ENCODE measurements around the gene LRP8.
A peak's percentile ranks its signal among the peaks of the same experiment; 100 is the strongest.

LRP8 gene

GRCh38 chr1:53350853-53351767, 23.2 kb upstream of the LRP8 start:
- WGBS (ENCODE audit: extremely low coverage, insufficient coverage, insufficient read length): no CpG with 5 or more reads among the region's 8 CpGs
- Histone ChIP-seq H3K4ac (ENCODE audit: low read depth, low read length) (no peak overlapping the region), H3K27me3 (ENCODE audit: insufficient read depth, low read length) (no peaks in the 10 kb centered on the region), H4K8ac (ENCODE audit: low read depth, low read length) (no peak overlapping the region), H3K27ac (ENCODE audit: low read depth, low read length) (no peak overlapping the region), H3K4me3 (ENCODE audit: low read depth, low read length) (no peak overlapping the region), H3K79me2 (ENCODE audit: control insufficient read depth, insufficient read depth, low read length, poor library complexity) (no peaks in the 10 kb centered on the region), H4K12ac (ENCODE audit: low read depth, low read length) (peak overlapping the region; percentile 26), H2BK12ac (ENCODE audit: low read length) (no peak overlapping the region), H2AFZ (ENCODE audit: insufficient read depth, low read length, poor library complexity) (no peak overlapping the region), H3K9me3 (ENCODE audit: insufficient read depth, low read depth, low read length) (no peaks in the 10 kb centered on the region), H3K36me3 (ENCODE audit: control insufficient read depth in 1 of 2, insufficient read depth in 2 of 2, low read length in 2 of 2) (no peaks in the 10 kb centered on the region), H3K79me1 (ENCODE audit: low read length) (no peaks in the 10 kb centered on the region), H3K9ac (ENCODE audit: low read length) (no peak overlapping the region), H4K91ac (ENCODE audit: low read depth, low read length) (no peak overlapping the region), H2BK5ac (ENCODE audit: low read depth, low read length, poor library complexity) (no peak overlapping the region), H3K23ac (ENCODE audit: low read length) (no peak overlapping the region), H3K4me2 (ENCODE audit: low read length) (no peak overlapping the region), H3K4me1 (ENCODE audit: control insufficient read depth in 1 of 2, insufficient read depth in 2 of 2, low read length in 2 of 2) (no peaks in the 10 kb centered on the region), H2AK5ac (ENCODE audit: low read length) (no peak overlapping the region), H2BK120ac (ENCODE audit: insufficient read depth, low read length, poor library complexity) (no peak overlapping the region), H3K18ac (ENCODE audit: low read length) (no peak overlapping the region), H3K14ac (ENCODE audit: low read length) (no peak overlapping the region)
- no peak for DNase-seq

- H3K4ac ChIP-seq (ENCODE audit: low read depth, low read length): no peak overlapping the region
- H4K91ac ChIP-seq (ENCODE audit: low read depth, low read length): no peak overlapping the region
- no peak overlapping the region for H2BK12ac ChIP-seq (ENCODE audit: low read length)
- no peak overlapping the region for H3K14ac ChIP-seq (ENCODE audit: low read length)
- no peaks in the 10 kb centered on the region for H3K36me3 ChIP-seq (ENCODE audit: control insufficient read depth in 1 of 2, insufficient read depth in 2 of 2, low read length in 2 of 2)
- no peak overlapping the region for H2BK5ac ChIP-seq (ENCODE audit: low read depth, low read length, poor library complexity)
- no peak overlapping the region for H3K23ac ChIP-seq (ENCODE audit: low read length)
- no peak overlapping the region for H3K4me3 ChIP-seq (ENCODE audit: low read depth, low read length)
- WGBS (ENCODE audit: extremely low coverage, insufficient coverage, insufficient read length): no CpG with 5 or more reads among the region's 7 CpGs
- no peak overlapping the region for H2AFZ ChIP-seq (ENCODE audit: insufficient read depth, low read length, poor library complexity)
- H3K4me1 ChIP-seq (ENCODE audit: control insufficient read depth in 1 of 2, insufficient read depth in 2 of 2, low read length in 2 of 2): no peaks in the 10 kb centered on the region
- H3K27ac ChIP-seq (ENCODE audit: low read depth, low read length): no peak overlapping the region
- H3K9ac ChIP-seq (ENCODE audit: low read length): no peak overlapping the region
- H3K18ac ChIP-seq (ENCODE audit: low read length): no peak overlapping the region
- no peaks in the 10 kb centered on the region for H3K79me2 ChIP-seq (ENCODE audit: control insufficient read depth, insufficient read depth, low read length, poor library complexity)
- no peak overlapping the region for H3K4me2 ChIP-seq (ENCODE audit: low read length)
- H4K12ac ChIP-seq (ENCODE audit: low read depth, low read length): no peak overlapping the region
- DNase-seq: no peak
- no peaks in the 10 kb centered on the region for H3K79me1 ChIP-seq (ENCODE audit: low read length)
- no peak overlapping the region for H2AK5ac ChIP-seq (ENCODE audit: low read length)
- H4K8ac ChIP-seq (ENCODE audit: low read depth, low read length): no peak overlapping the region
- no peak overlapping the region for H2BK120ac ChIP-seq (ENCODE audit: insufficient read depth, low read length, poor library complexity)
- no peaks in the 10 kb centered on the region for H3K27me3 ChIP-seq (ENCODE audit: insufficient read depth, low read length)
- H3K9me3 ChIP-seq (ENCODE audit: insufficient read depth, low read depth, low read length): no peaks in the 10 kb centered on the region
Measured at GRCh38 chr1:53349968-53350852, 22.3 kb upstream of the LRP8 start.

DNA sequence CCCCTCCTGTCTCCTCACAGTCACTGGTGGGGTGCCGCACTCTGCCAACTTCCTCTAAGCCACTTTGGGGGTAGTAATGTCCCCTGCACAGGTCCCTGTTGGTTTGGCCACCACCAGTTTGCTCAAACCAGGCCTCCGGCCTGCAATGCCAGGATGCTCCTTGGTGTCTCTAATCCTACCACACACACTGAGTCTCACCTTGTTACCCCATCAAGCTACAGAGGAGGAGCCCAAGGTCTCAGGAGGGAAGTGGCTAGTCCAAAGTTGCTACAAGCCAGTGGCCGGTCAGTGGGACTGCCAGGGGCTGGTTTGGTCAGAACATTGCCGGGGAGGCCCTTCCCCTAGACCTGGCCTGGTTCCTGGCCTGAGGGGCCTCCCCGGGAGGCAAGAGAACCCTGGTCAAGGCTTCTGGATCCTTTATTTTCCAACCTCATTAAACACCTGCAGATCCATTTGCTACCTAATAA, 21.5 kb upstream of the LRP8 start:
- no peaks in the 10 kb centered on the region for H3K36me3 ChIP-seq (ENCODE audit: control insufficient read depth in 1 of 2, insufficient read depth in 2 of 2, low read length in 2 of 2)
- no peak overlapping the region for H4K8ac ChIP-seq (ENCODE audit: low read depth, low read length)
- H4K12ac ChIP-seq (ENCODE audit: low read depth, low read length): no peak overlapping the region
- H3K27me3 ChIP-seq (ENCODE audit: insufficient read depth, low read length): no peaks in the 10 kb centered on the region
- H3K4me1 ChIP-seq (ENCODE audit: control insufficient read depth in 1 of 2, insufficient read depth in 2 of 2, low read length in 2 of 2): peaks cover 0 to under 1% of the 10 kb centered on the region in 2 experiments
- no peak for DNase-seq
- no CpG with 5 or more reads among the region's 5 CpGs for WGBS (ENCODE audit: extremely low coverage, insufficient coverage, insufficient read length)
- no peak overlapping the region for H2AFZ ChIP-seq (ENCODE audit: insufficient read depth, low read length, poor library complexity)
- no peak overlapping the region for H2BK120ac ChIP-seq (ENCODE audit: insufficient read depth, low read length, poor library complexity)
- no peak overlapping the region for H3K4me3 ChIP-seq (ENCODE audit: low read depth, low read length)
- no peak overlapping the region for H3K9ac ChIP-seq (ENCODE audit: low read length)
- no peak overlapping the region for H2AK5ac ChIP-seq (ENCODE audit: low read length)
- no peaks in the 10 kb centered on the region for H3K79me2 ChIP-seq (ENCODE audit: control insufficient read depth, insufficient read depth, low read length, poor library complexity)
- H3K18ac ChIP-seq (ENCODE audit: low read length): no peak overlapping the region
- no peak overlapping the region for H3K27ac ChIP-seq (ENCODE audit: low read depth, low read length)
- H2BK12ac ChIP-seq (ENCODE audit: low read length): no peak overlapping the region
- H3K79me1 ChIP-seq (ENCODE audit: low read length): no peaks in the 10 kb centered on the region
- no peak overlapping the region for H3K14ac ChIP-seq (ENCODE audit: low read length)
- no peak overlapping the region for H3K4me2 ChIP-seq (ENCODE audit: low read length)
- H2BK5ac ChIP-seq (ENCODE audit: low read depth, low read length, poor library complexity): no peak overlapping the region
- no peak overlapping the region for H4K91ac ChIP-seq (ENCODE audit: low read depth, low read length)
- H3K4ac ChIP-seq (ENCODE audit: low read depth, low read length): no peak overlapping the region
- no peaks in the 10 kb centered on the region for H3K9me3 ChIP-seq (ENCODE audit: insufficient read depth, low read depth, low read length)
- no peak overlapping the region for H3K23ac ChIP-seq (ENCODE audit: low read length)

- Histone ChIP-seq H3K4me2 (ENCODE audit: low read length) (no peak overlapping the region), H2BK12ac (ENCODE audit: low read length) (no peak overlapping the region), H4K8ac (ENCODE audit: low read depth, low read length) (no peak overlapping the region), H3K36me3 (ENCODE audit: control insufficient read depth in 1 of 2, insufficient read depth in 2 of 2, low read length in 2 of 2) (no peaks in the 10 kb centered on the region), H2BK5ac (ENCODE audit: low read depth, low read length, poor library complexity) (no peak overlapping the region), H3K27ac (ENCODE audit: low read depth, low read length) (no peak overlapping the region), H2BK120ac (ENCODE audit: insufficient read depth, low read length, poor library complexity) (no peak overlapping the region), H3K23ac (ENCODE audit: low read length) (no peak overlapping the region), H3K27me3 (ENCODE audit: insufficient read depth, low read length) (no peaks in the 10 kb centered on the region), H3K9me3 (ENCODE audit: insufficient read depth, low read depth, low read length) (no peaks in the 10 kb centered on the region), H3K79me2 (ENCODE audit: control insufficient read depth, insufficient read depth, low read length, poor library complexity) (no peaks in the 10 kb centered on the region), H3K4me1 (ENCODE audit: control insufficient read depth in 1 of 2, insufficient read depth in 2 of 2, low read length in 2 of 2) (peaks cover 6 to 7% of the 10 kb centered on the region in 2 experiments), H2AK5ac (ENCODE audit: low read length) (no peak overlapping the region), H2AFZ (ENCODE audit: insufficient read depth, low read length, poor library complexity) (no peak overlapping the region), H4K12ac (ENCODE audit: low read depth, low read length) (no peak overlapping the region), H3K4me3 (ENCODE audit: low read depth, low read length) (no peak overlapping the region), H3K4ac (ENCODE audit: low read depth, low read length) (no peak overlapping the region), H3K79me1 (ENCODE audit: low read length) (peaks cover 5% of the 10 kb centered on the region), H3K14ac (ENCODE audit: low read length) (peak overlapping the region; percentile 2), H4K91ac (ENCODE audit: low read depth, low read length) (no peak overlapping the region), H3K9ac (ENCODE audit: low read length) (no peak overlapping the region), H3K18ac (ENCODE audit: low read length) (no peak overlapping the region)
- WGBS (ENCODE audit: extremely low coverage, insufficient coverage, insufficient read length): no CpG with 5 or more reads among the region's 21 CpGs
- DNase-seq: no peak
Measured at GRCh38 chr1:53348486-53349368, 20.9 kb upstream of the LRP8 start.
